Activated CD8-positive, alpha-beta memory T cell treated with anti-CD3 and anti-CD28 coated beads for 48 hours (primary cell): ENCODE results near the gene TRAF4.
"Not testable (repeated sequence)": the region's sequence is repeated elsewhere in the genome, so short reads cannot be mapped to it uniquely, and the experiment has no call there.

Experiments
- DNase-seq, 3 experiments: peaks; one replicate each; pipeline ENCODE4 v3.0.0-alpha.2; 2020; ENCODE audit warnings: low read depth in 2 of 3, low spot score in 2 of 3

The TRAF4 gene

GRCh38 chr17:28712705-28713415, 31.0 kb upstream of the TRAF4 start:
- no peak for DNase-seq

- DNase-seq, result no peak
Measured at GRCh38 chr17:28714281-28714680, 29.5 kb upstream of the TRAF4 start.

GRCh38 chr17:28715217-28715616, 28.6 kb upstream of the TRAF4 start:
- DNase-seq, result no peak

- DNase-seq, result no peak
Measured at GRCh38 chr17:28716740-28717577, 26.9 kb upstream of the TRAF4 start.

GRCh38 chr17:28717578-28718332, 26.1 kb upstream of the TRAF4 start, which contains the start of gene RAB34:
Gene RAB34, minus strand, starts transcription at chr17:28717868. Its CDS starts 602 bp downstream, at chr17:28717266.
- no peak for DNase-seq

GRCh38 chr17:28718333-28719020, 25.3 kb upstream of the TRAF4 start:
- DNase-seq, result no peak

- DNase-seq, result no peak
Measured at GRCh38 chr17:28719021-28719433, 24.8 kb upstream of the TRAF4 start.

GRCh38 chr17:28720247-28720996, 23.4 kb upstream of the TRAF4 start:
- peak in 1 of 3 experiments; percentile 44 for DNase-seq

- not testable (repeated sequence) for DNase-seq
Measured at GRCh38 chr17:28720997-28721329, 22.8 kb upstream of the TRAF4 start.

- DNase-seq, result no peak
Measured at GRCh38 chr17:28722417-28723158, 21.2 kb upstream of the TRAF4 start.

GRCh38 chr17:28723159-28723835, 20.5 kb upstream of the TRAF4 start:
- DNase-seq, result no peak

- DNase-seq, result not testable (repeated sequence)
Measured at GRCh38 chr17:28723836-28724499, 19.8 kb upstream of the TRAF4 start.

GRCh38 chr17:28724500-28725165, 19.2 kb upstream of the TRAF4 start:
- no peak for DNase-seq

GRCh38 chr17:28725166-28725659, 18.6 kb upstream of the TRAF4 start:
- DNase-seq, result peak in 1 of 3 experiments; percentile 46

GRCh38 chr17:28725660-28726225, 18.1 kb upstream of the TRAF4 start:
- DNase-seq, result no peak

- peak in 1 of 3 experiments; percentile 63 for DNase-seq
Measured at GRCh38 chr17:28726226-28726626, 17.6 kb upstream of the TRAF4 start, which contains the start of gene TLCD1. Gene TLCD1, minus strand, starts transcription at chr17:28726233. Its CDS starts 136 bp downstream, at chr17:28726097.
